GM12865 (cell line): ENCODE results near the gene OTOF.

Experiments
- DNase-seq: peaks from one replicate; pipeline ENCODE4 v3.0.0; 2010; ENCODE audit warnings: low read depth
- H3K4me3 ChIP-seq: 2 replicates; pipeline ENCODE4 v1.5.1; 2011; ENCODE audit warnings: mild to moderate bottlenecking, low read depth, low read length, control low read depth
- CTCF ChIP-seq: IDR thresholded peaks from 2 replicates; pipeline ENCODE4 v1.5.1; 2011; ENCODE audit warnings: low read length, control low read depth, low read depth, inconsistent platforms; ENCODE audit not compliant: insufficient read depth; ENCODE audit errors: missing control alignments

The OTOF gene

DNA sequence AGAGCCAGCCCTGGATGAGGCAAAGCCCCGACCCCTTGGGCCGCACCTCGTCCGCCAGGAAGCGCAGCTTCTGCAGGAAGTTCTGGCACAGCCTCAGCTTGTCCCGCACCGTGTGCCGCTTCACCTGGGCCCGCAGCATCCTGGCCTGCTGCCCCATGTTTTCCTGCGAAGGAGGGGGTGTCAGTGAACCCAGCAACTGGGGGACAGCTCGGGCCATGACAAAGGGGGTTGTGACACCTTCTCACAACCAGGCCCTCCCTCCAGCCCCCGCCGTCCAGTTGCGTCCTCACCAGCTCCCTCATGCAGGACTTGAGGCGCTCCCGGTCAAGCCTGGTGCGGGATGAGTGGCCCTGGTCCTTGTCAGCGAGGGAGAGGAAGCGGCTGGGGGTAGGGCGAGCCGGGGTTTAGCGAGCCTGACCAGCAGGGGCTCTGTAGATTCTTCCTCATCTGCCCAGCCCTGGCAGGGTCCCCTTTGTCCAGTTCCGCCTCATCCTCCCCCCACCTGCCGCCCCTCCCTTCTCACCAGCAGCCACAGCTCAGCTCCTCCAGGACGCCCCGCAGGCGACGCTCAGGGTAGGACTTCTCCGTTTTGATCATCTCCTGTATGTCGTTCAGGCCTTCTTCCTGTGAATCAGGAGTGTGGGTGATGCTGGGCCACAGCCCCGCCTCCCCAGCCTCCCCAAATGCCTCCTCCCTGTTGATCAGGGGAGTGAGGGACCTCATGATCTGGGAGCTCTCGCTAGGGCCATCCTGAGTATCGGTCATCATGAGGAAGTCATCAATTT, 606 bp downstream of the OTOF start:
- TF ChIP-seq CTCF, result no peak
- no peak overlapping the region for H3K4me3 ChIP-seq
- no peak for DNase-seq

DNA sequence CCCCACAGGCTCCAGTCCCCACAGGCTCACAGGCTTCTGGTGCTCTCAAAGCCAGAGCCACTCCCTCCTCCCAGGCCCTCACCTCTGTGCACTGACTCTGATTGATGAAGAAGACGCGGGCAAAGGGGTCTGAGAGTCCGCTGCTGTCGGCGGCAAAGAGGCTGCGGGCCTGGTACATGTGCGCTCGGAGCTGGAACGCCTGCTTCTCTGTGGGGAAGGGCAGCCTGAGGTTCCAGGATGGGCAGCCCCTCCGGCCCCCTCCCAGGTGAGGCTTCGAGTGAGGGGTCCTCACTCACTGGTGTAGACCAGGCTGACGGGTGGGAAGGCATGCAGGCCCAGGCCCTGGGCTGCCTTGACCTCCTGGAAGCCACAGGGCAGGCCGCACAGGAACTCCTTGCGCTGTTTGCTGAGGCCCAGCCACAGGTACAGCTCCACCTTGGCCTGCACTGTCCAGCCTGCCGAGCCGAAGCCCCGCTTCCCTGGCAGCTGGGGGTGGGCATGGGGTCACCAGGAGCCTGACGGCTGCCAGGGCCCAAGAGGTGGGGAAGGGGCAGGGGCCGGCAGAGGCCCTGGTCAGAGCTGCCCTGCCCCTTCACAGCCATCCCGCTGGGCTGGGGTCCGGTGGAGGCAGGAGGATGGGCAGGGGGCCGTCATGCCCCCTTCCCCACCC, 2.0 kb downstream of the OTOF start:
- DNase-seq, result no peak
- no peak overlapping the region for H3K4me3 ChIP-seq
- no peak for TF ChIP-seq CTCF

- no peak for DNase-seq
- no peak for TF ChIP-seq CTCF
- H3K4me3 ChIP-seq, result no peak overlapping the region
Measured at GRCh38 chr2:26475037-26475436, 2.9 kb downstream of the OTOF start.

GRCh38 chr2:26474261-26474785, 3.6 kb downstream of the OTOF start:
- no peak for DNase-seq
- H3K4me3 ChIP-seq, result no peak overlapping the region
- TF ChIP-seq CTCF, result no peak

DNA sequence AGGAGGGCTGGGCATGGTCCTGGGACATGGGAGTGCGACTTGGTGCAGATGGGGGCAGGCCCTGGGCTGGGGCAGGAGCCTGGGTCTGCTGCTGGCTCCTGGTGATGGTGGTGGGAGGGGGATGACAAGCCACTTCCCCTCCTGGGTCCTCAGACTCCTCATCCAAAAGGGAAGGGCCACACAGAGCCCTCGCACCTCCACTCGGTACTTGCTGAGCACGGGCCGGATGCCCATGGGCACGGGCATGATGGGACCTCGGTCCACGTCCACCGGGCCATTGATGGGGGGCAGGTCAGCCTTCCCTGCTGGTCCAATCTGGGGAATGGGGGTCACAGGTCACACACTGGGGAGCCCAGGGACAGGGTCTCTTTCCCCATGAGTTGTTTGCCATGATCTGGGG, 4.1 kb downstream of the OTOF start:
- no peak for TF ChIP-seq CTCF
- DNase-seq, result no peak
- no peak overlapping the region for H3K4me3 ChIP-seq

- no peak for TF ChIP-seq CTCF
- DNase-seq, result no peak
- H3K4me3 ChIP-seq, result no peak overlapping the region
Measured at GRCh38 chr2:26472821-26473655, 4.9 kb downstream of the OTOF start.
